ENCODE results near the gene PDZD2.
"Not testable (repeated sequence)": the region's sequence is repeated elsewhere in the genome, so short reads cannot be mapped to it uniquely, and the experiment has no call there.

The PDZD2 gene

DNA sequence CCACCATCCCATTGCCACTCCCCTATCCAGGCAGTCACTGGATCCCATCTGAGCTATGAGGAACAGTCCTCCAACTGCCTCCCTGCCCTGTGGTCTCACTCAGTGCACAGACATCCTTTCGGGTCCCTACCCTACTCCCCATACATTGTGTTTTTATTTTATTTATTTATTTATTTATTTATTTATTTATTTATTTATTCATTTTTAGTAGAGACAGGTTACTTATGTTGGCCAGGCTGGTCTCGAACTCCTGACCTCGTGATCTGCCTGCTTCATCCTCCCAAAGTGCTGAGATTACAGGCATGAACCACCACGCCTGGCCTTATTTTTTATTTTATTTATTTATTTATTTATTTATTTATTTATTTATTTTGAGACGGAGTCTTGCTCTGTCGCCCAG, 137.4 kb downstream of the PDZD2 start:
- DNase-seq, result not testable (repeated sequence)

DNA sequence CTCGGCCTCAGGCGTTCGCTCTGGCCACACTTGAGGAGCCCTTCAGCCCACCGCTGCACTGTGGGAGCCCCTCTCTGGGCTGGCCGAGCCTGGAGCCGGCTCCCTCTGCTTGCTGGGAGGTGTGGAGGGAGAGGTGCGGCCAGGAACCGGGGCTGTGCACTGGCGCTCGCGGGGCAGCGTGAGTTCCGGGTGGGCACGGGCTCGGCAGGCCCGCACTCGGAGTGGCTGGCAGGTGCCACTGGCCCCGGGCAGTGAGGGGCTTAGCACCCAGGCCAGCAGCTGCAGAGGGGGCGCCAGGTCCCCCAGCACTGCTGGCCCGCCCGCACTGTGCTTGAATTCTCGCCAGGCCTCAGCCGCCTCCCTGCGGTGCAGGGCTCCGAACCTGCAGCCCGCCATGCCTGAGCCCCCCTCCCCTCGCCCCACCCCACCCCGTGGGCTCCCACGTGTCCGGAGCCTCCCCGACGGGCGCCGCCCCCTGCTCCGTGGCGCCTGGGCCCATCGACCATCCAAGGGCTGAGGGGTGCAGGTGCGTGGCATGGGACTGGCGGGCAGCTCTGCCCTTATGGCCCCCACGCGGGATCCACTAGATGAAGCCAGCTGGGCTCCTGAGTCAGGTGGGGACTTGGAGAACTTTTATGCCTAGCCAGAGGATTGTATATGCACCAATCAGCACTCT, 138.2 kb downstream of the PDZD2 start:
- no peak for DNase-seq

DNA sequence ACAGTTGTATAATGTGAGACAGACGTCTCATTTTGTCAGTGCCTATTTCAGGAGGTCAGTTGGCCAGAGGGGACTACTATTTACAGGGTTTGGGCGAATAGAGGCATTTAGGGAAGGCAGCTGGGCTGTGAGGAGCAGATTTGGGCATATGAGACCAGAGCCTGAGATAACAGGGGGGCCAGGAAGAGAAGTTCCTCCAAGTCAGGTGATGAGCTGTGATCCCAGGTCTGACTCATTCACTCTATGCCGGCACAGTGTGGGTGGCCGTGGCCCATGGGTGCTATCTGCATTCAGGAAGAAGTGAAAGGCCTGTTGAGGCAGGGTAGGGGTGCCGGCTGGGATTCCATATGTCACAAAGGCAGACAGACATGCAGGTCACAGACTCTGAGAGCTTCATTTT, 142.8 kb downstream of the PDZD2 start:
- DNase-seq, result no peak

DNA sequence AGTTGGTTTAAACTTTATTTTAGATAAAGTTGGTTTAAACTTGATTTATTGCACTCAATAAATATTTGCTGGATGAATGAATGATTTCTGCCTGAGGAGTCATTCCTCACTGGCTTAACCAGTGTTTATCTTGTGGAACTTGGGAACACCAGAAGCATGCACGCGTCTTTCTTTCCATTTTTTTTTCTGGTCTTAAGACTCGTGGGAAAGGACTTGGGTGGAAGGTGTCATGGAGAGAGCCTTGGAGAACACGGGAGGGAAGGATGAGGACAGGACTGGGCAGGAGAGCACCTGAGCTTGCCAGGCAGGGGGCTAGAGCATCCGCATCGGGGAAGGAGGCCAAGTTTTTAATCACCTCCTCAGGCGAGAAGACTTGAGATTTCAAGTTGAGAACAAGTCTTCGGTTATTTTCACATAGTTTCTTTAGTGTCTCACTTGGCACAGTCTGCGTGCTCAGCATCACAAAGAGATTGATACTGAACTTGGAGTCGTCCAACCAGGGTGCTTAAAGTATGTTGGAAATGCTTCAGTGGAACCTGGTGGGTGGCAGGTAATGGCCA, 144.2 kb downstream of the PDZD2 start:
- no peak for DNase-seq

DNA sequence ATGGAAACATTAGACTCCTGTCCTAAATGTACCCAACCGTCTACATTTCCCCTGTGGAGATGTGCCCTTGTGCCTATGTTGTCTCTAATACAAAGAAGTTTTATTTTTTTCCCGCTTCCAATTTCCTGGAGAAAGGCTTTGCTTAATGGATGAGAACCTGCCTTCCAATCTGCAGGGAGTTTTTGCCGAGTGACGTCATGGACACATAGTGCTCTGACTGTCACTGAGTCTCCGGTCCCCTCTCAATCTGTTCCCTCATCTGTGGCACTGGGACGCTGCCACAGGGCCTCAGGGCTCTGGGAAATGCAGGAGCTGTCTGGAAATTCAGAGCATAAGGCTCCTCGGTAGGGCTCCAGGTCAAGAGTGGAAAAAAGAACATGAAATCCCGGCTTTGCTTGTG, 144.8 kb downstream of the PDZD2 start:
- DNase-seq, result no peak

DNA sequence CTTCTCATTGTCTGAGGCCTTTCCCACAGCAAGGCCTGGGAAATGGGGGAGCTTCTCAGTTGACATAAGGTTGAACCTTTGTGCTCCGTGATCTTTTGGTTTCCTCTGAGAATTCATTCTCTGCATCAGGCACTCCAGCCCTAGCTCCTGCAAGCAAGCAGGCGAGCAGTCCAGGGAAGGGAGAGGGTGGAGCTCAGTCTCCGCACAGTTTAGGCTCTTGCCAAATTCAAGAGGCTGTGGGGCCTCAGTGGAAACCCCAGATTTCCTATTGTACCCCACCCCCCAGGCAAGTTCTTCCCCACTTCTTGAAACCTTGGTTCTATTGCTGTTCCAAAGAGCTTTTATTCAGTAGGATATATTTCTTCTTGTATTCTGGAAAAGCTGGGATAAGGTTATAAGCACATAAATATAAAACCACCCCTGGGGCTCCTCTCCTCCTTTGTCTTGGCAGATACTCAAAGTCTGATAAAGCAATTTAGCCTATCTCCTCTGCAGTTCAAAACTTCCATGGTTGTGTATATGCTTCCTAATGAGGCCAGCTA, 147.2 kb downstream of the PDZD2 start:
- no peak for DNase-seq

DNA sequence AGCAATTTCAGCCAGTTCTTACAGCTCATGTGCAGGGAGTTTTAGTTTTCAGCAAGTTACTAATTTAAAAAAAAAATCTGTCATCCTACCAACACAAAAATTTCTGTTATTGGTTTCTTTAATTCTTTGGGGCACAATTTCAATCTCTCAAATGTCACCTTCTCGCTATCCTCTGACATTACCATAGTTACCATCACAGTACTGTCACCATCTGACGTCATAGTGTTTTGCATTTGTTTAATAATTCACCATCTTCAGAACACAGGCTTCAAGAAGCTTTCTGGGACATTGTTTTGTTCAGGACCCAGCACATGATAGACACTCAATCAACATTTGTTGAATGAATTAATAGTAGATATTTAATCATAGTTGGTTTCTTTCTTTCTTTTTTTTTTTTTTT, 155.1 kb downstream of the PDZD2 start:
- no peak for DNase-seq

DNA sequence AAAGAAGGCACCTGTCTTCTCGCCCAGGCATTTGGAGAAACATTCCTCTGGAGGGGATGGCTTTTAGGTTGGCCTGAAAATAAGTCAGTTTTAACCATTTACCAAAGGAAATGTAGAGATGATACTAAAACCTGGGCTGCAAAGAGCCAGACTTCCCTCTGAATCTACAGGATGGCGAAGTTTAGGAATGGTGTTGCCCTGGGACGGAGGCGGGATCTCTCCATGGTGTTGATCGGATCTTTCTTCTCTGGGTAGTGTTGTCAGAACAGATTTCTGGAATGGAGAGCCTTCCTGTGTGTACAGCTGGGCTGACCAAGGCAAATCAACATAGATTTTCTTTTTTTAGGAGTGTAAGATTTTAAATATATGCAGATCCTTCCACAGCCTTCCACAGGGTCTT, 159.2 kb downstream of the PDZD2 start:
- no peak for DNase-seq

DNA sequence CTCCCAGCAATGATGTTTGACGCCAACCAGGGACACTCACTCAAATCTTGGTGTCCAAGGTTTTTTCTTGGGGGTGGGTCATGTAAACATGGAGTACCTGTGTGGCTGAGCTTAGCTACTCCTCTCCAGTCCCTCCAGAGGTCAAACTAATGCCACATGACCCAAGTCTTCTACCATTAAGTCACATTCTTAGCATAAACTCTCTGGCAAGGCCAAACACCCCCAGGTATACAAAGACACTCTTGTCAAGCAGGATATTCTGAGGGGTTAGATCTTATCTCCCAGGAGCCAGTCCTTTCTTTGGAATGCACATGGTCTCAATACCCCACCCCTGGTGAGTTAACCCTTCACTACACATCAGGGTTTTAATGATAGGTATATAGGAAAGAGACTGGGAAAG, 161.4 kb downstream of the PDZD2 start:
- no peak for DNase-seq

DNA sequence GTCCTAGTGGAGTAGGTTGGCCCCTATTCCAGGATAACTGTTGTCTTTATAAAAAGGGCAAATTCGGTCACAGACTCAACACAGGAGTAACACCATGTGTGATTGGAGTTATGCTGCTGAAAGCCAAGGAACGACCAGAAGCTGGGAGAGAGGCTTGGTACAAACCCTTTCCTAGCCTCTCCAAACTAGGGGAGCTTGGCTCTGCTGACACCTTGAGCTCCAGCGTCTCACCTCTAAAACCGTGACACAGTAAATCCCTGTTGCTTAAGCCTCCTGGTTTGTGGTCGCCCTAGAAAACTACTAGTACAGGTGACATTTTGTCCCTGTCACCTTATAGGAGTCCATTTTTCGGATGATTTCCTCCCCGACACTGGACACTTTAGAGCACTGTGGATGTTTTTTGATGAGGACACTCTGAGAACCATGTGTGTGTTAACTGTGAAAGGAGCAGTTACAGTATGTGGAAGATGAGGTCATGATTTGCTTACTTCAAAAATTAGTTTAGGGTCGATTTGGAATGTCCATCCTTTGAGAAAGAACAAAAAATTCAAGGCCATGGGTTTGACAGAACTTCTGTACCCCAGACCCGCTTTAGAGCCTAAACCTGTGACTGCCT, 167.0 kb downstream of the PDZD2 start:
- DNase-seq, result no peak

DNA sequence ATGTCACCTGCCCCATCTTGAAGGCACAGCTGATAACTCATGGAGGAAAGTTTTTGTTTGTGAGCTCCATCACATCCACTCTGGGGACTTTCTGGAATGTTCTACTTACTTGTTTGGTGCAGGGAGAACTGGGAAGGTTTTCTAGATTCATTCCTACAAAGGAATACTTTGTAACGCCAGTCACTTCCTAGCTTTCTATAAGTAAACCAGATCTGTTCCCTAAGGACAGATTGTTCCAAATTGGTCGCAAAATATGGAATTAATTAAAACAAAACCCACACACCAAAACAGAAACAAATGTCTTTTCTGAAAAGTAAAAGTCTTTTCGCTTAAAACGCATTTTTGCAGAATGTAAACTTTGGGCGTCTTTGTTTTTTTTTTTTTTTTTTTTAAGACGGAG, 167.6 kb downstream of the PDZD2 start:
- no peak for DNase-seq

DNA sequence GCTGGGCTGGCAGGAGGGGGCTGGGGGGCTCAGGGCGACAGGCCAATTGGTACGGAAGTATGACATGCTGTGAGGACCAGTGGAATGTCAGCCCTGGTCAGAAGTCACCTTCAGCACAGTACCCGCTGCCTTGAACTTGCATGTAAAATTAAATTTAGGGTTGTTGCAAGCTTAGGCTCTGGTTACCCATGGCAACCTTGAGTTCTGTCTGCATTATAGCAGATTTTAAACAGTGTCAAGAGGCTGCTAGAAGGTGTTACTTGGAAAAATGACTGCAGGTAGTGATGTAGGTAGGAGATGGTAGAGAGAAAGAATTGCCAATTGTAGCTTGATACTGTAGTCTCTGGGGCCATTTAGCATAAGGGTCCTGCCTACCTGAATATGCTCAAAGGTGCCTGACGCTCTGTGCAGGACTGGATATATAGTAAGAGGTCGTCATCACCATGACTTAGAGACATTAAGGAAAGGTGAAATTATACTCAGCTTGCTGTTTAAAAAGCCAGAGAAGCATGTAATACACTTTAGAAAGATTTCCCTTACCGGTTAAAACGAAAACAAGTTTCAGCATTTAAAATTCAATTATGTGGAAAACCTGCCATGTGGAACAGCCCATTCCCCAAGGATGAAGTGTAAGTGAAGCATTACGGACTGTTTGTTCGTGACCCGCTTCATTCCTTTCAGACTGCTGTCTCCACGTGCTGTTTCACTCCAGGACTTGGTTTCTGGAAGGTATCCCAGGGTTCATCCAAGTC, 169.0 kb downstream of the PDZD2 start:
- no peak for DNase-seq

DNA sequence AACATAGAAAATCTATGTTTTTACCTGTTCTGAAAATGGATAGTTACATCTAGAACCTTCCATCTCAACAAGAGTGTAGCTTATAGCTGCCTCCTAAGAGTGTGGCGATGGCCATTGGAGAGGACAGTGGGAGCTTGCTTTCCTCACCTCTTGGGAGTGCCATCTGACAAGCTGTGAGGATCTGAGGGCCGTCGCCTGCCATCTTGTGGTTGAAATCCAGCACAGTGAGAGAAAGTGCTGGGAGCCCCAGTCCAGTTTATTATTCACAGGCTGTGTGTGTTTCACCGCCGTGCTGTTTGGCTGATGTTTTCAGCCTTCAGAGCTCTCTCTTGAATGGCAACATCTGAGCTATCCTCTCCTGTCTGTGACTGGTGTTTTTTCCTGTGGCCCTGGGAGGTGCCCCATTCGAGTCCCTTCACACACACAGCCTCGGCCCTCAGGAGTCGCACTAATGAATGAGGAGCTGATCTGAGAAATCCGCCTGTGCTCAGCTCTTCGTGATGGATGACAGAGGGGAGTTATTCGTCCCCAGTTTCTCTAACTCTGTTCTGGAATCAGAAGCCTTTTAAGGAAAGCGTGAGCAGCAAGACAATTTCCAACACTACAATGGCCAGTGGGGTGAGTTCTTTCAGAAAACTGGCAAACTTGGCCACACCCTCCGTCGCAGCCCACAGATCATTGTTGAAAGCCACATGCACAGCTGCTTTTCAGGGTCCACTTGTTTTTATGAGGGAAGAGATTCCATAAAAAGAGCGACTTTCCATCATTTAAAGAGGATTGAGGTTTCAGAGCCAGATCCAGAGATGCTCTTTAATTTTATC, 170.3 kb downstream of the PDZD2 start:
- peak; percentile 1 for DNase-seq

DNA sequence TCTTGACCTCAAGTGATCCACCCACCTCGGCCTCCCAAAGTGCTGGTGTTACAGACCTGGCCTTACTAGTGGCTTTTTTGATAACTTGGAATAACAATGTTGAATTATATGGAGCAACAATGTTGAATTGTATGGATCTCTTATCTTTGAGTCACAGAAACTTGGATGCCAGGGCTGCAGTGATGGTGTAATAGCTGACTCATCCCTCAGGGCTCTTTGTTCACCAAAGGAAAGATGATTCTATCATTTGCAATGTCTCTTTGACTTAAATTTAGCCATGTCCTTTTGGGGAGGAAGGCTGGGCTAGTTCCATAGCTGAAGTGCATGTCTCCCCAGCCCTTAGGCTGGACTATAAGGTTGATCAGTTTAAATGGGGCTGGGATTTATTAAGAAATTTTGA, 172.3 kb downstream of the PDZD2 start:
- DNase-seq, result no peak

DNA sequence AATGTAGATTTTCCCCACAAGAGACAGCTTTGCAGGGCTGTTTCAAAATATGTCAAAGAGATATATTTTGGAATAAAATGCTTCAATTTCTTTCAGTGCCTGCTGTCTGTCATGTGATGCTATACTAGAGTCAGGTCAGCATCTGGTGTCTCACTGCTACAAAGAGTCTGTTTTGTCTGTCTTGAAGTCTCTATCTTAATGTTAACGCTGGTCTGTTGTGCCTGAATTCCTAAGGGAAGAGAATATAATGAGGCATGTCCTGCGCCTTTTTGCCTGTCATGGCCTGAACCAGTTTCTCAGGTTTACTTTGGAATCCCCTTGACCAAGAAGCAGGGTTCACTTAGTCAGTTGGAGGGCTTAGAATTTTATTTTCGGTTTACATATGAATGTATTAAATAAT, 176.4 kb downstream of the PDZD2 start:
- DNase-seq, result no peak

DNA sequence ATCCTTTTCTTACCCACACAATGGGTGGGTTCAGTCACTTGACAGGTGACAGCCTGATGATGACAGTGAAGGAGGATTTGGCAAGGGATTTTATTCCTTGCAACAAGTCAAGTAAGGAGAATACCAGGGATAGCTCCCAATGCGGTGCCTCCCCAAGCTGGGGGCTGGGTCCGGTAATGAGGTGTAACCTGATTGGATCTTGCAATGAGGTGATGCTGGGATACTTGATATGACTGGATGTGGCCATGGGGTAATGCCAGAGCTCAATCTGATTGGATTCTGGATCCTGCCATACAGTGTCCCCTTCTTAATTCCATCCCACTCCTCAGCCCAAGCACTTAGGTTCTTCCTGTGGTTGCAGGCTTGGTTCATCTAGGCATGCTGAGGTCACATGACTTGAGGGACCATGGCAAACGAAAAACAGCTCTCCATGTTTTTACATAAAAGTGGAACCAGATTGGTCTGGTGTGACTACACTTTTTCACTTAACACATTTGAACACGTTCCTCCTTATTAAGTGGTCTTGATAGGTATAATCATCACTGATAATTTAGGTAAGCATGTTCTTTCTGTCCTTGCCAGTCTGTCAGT, 181.1 kb downstream of the PDZD2 start:
- no peak for DNase-seq

DNA sequence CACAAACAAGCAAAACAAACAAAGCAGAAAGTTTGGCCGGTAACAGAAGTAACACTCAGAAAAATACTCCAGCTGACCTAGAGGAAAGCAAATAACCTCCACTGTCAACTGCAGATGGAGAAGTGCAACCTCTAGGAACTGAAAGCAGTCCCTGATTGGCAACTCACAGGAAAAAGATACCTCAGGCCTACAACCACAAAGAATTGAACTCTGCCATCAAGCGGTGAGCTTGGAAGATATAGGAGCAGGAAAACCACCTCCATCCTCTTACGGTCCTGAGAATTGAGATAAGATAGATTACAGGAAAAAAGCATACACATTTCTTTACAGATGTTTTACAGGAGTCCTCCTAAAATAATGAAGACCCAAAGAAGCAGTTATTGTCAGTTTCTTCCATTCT, 184.5 kb downstream of the PDZD2 start:
- no peak for DNase-seq

DNA sequence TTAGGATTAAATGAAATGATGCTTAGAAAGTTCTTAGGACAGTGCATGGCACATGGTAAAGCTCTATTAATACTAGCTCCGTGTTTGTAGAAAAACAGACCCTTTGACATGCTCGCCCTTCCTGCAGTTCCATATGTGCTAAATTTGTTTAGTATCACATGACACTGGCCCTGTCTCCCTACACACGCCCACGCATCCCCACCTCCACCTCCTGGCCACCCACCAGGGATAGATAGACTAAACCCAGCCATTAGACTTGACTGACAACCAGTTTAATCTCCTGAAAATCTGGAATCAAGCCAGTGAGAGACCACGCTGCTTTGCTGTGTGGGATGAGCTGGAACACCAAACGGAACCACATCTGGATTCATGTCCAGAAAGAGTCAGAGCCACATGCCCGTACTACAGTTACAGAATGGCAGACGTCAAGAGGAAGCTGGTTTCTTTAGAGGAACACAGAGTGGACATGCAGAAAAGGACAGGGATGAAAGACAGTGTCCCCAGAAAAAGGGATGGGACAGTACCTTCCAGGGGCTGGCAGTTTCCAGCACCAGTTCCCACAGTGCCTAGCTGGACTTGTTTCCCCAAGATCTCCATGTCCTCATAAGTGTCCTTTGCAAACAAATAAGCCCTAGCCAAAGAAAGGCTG, 186.1 kb downstream of the PDZD2 start:
- DNase-seq, result no peak

DNA sequence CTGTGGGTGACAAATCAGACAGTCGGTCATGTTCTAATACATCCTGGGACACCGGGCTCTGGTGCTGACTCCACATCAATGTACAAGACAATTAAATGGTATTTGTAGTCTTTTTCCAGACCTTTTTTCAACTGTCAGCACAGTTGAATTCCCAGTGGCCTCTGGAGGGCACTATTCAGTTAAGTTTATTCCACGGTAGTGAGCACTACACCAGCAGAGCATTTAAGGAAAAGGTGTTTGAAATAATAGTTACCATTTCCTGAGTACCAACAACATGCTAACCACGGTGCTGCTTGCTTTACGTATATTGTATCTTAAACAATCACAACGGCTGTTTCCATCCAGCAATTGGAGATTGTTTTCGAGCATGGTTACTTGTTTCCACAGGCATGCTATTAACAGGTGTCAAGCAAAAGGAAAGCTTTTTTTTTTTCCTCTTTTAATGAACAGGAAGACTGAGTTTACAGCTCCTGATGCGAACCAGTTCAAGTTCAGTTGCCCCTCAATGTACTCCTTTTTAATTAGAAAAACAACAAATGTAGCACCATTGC, 186.7 kb downstream of the PDZD2 start:
- peak; percentile 32 for DNase-seq

DNA sequence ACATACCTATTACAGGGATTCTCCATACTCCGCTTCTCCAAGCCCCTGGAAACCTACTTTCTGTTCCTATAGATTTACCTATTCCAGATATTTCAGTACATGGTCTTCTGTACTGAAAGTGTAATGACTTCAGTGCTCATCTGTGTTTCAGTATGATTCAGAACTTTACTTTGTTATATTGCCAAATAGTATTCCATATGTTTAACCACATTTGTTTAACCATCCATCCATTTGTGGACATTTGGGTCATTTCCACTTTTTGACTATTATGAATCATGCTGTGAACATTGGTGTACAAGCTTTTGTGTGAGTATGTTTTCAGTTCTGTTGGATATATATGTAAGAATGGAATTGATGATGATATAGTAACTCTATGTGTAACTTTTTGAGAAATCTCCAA, 188.9 kb downstream of the PDZD2 start:
- DNase-seq, result no peak

DNA sequence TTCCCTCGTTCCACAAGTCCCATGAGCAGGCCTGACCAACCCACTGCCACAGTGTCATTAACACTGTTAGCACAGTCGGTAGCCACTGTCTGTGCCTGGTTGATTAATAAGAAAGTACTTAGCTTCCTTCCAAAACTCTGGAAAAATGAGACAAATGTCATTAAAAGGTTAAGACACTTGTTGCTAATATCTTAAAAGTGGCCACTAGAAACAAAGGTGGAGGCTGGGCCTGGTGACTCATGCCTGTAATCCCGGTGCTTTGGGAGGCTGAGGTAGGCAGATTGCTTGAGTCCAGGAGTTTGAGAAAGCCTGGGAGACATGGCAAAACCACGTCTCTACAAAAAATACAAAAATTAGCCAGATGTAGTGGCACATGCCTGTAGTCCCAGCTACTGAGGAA, 194.0 kb downstream of the PDZD2 start:
- no peak for DNase-seq

DNA sequence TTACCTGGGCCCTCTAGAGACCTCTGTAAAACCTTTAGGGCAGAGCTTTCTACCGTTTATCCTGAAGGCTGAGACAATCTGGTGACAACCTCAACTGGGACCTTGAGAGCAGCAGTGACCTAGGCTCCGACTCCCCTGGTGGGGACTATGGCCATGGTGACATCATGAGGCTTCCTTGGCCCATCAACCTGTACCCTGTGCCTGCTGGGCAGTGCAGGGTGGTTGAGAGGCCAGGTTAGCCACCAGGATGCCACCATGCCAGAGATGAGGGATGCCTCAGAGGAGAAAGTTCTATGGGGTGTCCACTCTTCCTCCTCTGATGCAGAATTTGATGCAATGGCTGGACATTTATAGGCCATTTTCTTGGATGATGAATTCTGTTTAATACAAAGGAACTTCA, 194.8 kb downstream of the PDZD2 start:
- no peak for DNase-seq

Data from CD4-positive, alpha-beta T cell treated with Interleukin-12 subunit alpha and Interleukin-12 subunit beta, for 1 hour (primary cell).